ENCODE measurements around the gene DLAT. TPM values are rescaled to one million over a fixed set of nuclear protein-coding genes. Genes with fewer than 3 reads are reported as not detected.
A peak's percentile ranks its signal among the peaks of the same experiment; 100 is the strongest.
"Not testable (repeated sequence)": the region's sequence is repeated elsewhere in the genome, so short reads cannot be mapped to it uniquely, and the experiment has no call there.

The DLAT gene
- total RNA-seq, 1 donor from 2014 or later: 59.2 TPM

GRCh38 chr11:112087212-112087611 lies 62.0 kb downstream of the DLAT start:
- intact Hi-C loops (cut with micrococcal nuclease): loop anchor here (2.0 to 5.0 kb wide), 3 partner anchors 60 to 1685 kb away; partner anchors contain the start of genes DLAT, SIK2 and ZW10
- H3K4me1 Mint-ChIP-seq: peaks cover 52% of the 10 kb centered on the region
- peaks cover 88% of the 10 kb centered on the region for H3K36me3 Mint-ChIP-seq (ENCODE audit: low read depth)
- peak overlapping the region; percentile 100 for H3K4me3 Mint-ChIP-seq
- peak overlapping the region; percentile 99 for H3K27ac Mint-ChIP-seq
- peaks cover 2% of the 10 kb centered on the region for H3K27me3 Mint-ChIP-seq
- peaks cover 4% of the 10 kb centered on the region for H3K9me3 Mint-ChIP-seq
- DNase-seq: no peak

- H3K4me1 Mint-ChIP-seq; H3K4me3 Mint-ChIP-seq; H3K27me3 Mint-ChIP-seq; H3K9me3 Mint-ChIP-seq; DNase-seq; H3K27ac Mint-ChIP-seq; intact Hi-C loops (cut with micrococcal nuclease): not testable (repeated sequence)
- H3K36me3 Mint-ChIP-seq (ENCODE audit: low read depth): peaks cover 36% of the 10 kb centered on the region
These were observed 70.1 kb downstream of the DLAT start for GRCh38 chr11:112095302-112095701.

- Mint-ChIP-seq H3K27ac (no peak overlapping the region), H3K36me3 (ENCODE audit: low read depth) (peaks cover 27% of the 10 kb centered on the region), H3K4me3 (no peak overlapping the region), H3K27me3 (no peaks in the 10 kb centered on the region), H3K9me3 (no peaks in the 10 kb centered on the region), H3K4me1 (peaks cover 2% of the 10 kb centered on the region)
- intact Hi-C loops (cut with micrococcal nuclease): no loop called here
- no peak for DNase-seq
These were observed 71.0 kb downstream of the DLAT start for GRCh38 chr11:112096194-112096593.

- DNase-seq: no peak
- Mint-ChIP-seq H3K9me3 (no peaks in the 10 kb centered on the region), H3K4me3 (no peak overlapping the region), H3K4me1 (no peaks in the 10 kb centered on the region), H3K36me3 (ENCODE audit: low read depth) (peaks cover 13% of the 10 kb centered on the region), H3K27ac (no peak overlapping the region), H3K27me3 (no peaks in the 10 kb centered on the region)
- intact Hi-C loops (cut with micrococcal nuclease): no loop called here
These were observed 72.7 kb downstream of the DLAT start for GRCh38 chr11:112097734-112098528.

- Mint-ChIP-seq H3K36me3 (ENCODE audit: low read depth) (peaks cover 7% of the 10 kb centered on the region), H3K4me1 (no peaks in the 10 kb centered on the region), H3K27me3 (no peaks in the 10 kb centered on the region), H3K27ac (no peak overlapping the region), H3K4me3 (no peak overlapping the region), H3K9me3 (no peaks in the 10 kb centered on the region)
- intact Hi-C loops (cut with micrococcal nuclease): no loop called here
- no peak for DNase-seq
These were observed 75.3 kb downstream of the DLAT start for GRCh38 chr11:112100462-112100861.

- no peak overlapping the region for H3K4me3 Mint-ChIP-seq
- intact Hi-C loops (cut with micrococcal nuclease): no loop called here
- no peak overlapping the region for H3K27ac Mint-ChIP-seq
- DNase-seq: no peak
- no peaks in the 10 kb centered on the region for H3K9me3 Mint-ChIP-seq
- no peaks in the 10 kb centered on the region for H3K36me3 Mint-ChIP-seq (ENCODE audit: low read depth)
- no peaks in the 10 kb centered on the region for H3K4me1 Mint-ChIP-seq
- H3K27me3 Mint-ChIP-seq: no peaks in the 10 kb centered on the region
These were observed 78.2 kb downstream of the DLAT start for GRCh38 chr11:112103446-112103845.

GRCh38 chr11:112106070-112106469 lies 80.9 kb downstream of the DLAT start:
- no peaks in the 10 kb centered on the region for H3K36me3 Mint-ChIP-seq (ENCODE audit: low read depth)
- DNase-seq: no peak
- H3K27ac Mint-ChIP-seq: no peak overlapping the region
- H3K27me3 Mint-ChIP-seq: no peaks in the 10 kb centered on the region
- intact Hi-C loops (cut with micrococcal nuclease): no loop called here
- no peaks in the 10 kb centered on the region for H3K9me3 Mint-ChIP-seq
- H3K4me1 Mint-ChIP-seq: no peaks in the 10 kb centered on the region
- no peak overlapping the region for H3K4me3 Mint-ChIP-seq

Other genes starting within 250 kb of the DLAT start
- gene ALG9, start 153.8 kb upstream of the DLAT start, total RNA-seq: 32.6 and 32.9 TPM in 2 replicates
- gene FDXACB1, start 146.2 kb upstream of the DLAT start, total RNA-seq: 8.8 and 10.0 TPM in 2 replicates
- 22.6 and 25.5 TPM in 2 replicates for gene CFAP68, start 145.9 kb upstream of the DLAT start, total RNA-seq
- gene CRYAB, start 113.6 kb upstream of the DLAT start, total RNA-seq: not detected in 2 replicates
- not detected in 2 replicates for gene HSPB2, start 112.7 kb upstream of the DLAT start, total RNA-seq
- gene C11orf52, start 106.5 kb upstream of the DLAT start, total RNA-seq: not detected in 2 replicates
- gene DIXDC1, start 88.1 kb upstream of the DLAT start, total RNA-seq: 22.2 and 23.3 TPM in 2 replicates
- 0.21 and 0.59 TPM in 2 replicates for gene PIH1D2, start 48.6 kb downstream of the DLAT start, total RNA-seq
- 24.4 and 27.0 TPM in 2 replicates for gene NKAPD1, start 48.9 kb downstream of the DLAT start, total RNA-seq
- 86.3 and 89.7 TPM in 2 replicates for gene TIMM8B, start 61.3 kb downstream of the DLAT start, total RNA-seq
- gene SDHD, start 61.5 kb downstream of the DLAT start, total RNA-seq: 95.2 and 101 TPM in 2 replicates
- gene IL18, start 138.7 kb downstream of the DLAT start, total RNA-seq: 0.12 TPM in 1 of 2 replicates, not detected in the other
- not detected in 2 replicates for gene TEX12, start 142.0 kb downstream of the DLAT start, total RNA-seq
- 0.83 and 1.1 TPM in 2 replicates for gene BCO2, start 150.1 kb downstream of the DLAT start, total RNA-seq
- gene PTS, start 201.0 kb downstream of the DLAT start, total RNA-seq: 33.1 and 34.4 TPM in 2 replicates
- not detected in 2 replicates for gene PLET1, start 235.5 kb downstream of the DLAT start, total RNA-seq

Data from activated CD4-positive, alpha-beta T cell treated with anti-CD3 and anti-CD28 coated beads, Interleukin-2, amount 10 ng/mL, durations not matched to agents 24 days and 14 days (primary cell).